Measurements from ENCODE around the gene ACTR3.

- no peak for TF ChIP-seq CTCF (IDR thresholded peaks at IDR 0.05)
- no peak for TF ChIP-seq POLR2A (IDR thresholded peaks at IDR 0.05)
These were observed 17.4 kb downstream of the ACTR3 start for GRCh38 chr2:113907297-113907696.

All from heart left ventricle (tissue), 13 donors.